Hepatocyte (in vitro differentiated cells): ENCODE data around the gene KCNQ1. TPM values are rescaled to one million over a fixed set of nuclear protein-coding genes. Genes with fewer than 3 reads are reported as not detected.
A peak's percentile ranks its signal among the peaks of the same experiment; 100 is the strongest.

Experiments
- DNase-seq: peaks from one replicate; pipeline ENCODE4 v3.0.0-alpha.2; 2016; ENCODE audit warnings: low spot score
- H2AFZ ChIP-seq: fragments of 200-600 bp; sonication (generic); 2 replicates; pipeline ENCODE4 v1.6.0; 2016; ENCODE audit warnings: antibody characterized with exemption, mild to moderate bottlenecking
- H3K27ac ChIP-seq: fragments of 200-600 bp; sonication (generic); 2 replicates; pipeline ENCODE4 v1.5.1; 2016; ENCODE audit warnings: mild to moderate bottlenecking
- H3K27me3 ChIP-seq: fragments of 200-600 bp; sonication (generic); 2 replicates; pipeline ENCODE4 v1.6.1; 2016
- H3K36me3 ChIP-seq: fragments of 200-600 bp; sonication (generic); replicated peaks from 2 replicates; pipeline ENCODE4 v1.5.1; 2016; ENCODE audit warnings: low read depth; ENCODE audit not compliant: insufficient read depth
- H3K4me1 ChIP-seq: fragments of 200-600 bp; sonication (generic); 2 replicates; pipeline ENCODE4 v1.5.1; 2016; ENCODE audit warnings: mild to moderate bottlenecking, moderate library complexity; ENCODE audit not compliant: insufficient read depth
- H3K4me2 ChIP-seq: fragments of 200-600 bp; sonication (generic); 2 replicates; pipeline ENCODE4 v1.6.0; 2016
- H3K4me3 ChIP-seq: fragments of 200-600 bp; sonication (generic); 2 replicates; pipeline ENCODE4 v1.5.1; 2016; ENCODE audit warnings: mild to moderate bottlenecking
- H3K79me2 ChIP-seq: fragments of 200-600 bp; sonication (generic); 2 replicates; pipeline ENCODE4 v1.6.0; 2017; ENCODE audit warnings: mild to moderate bottlenecking
- H3K9me2 ChIP-seq: fragments of 200-600 bp; sonication (generic); replicated peaks from 2 replicates; pipeline ENCODE4 v1.6.0; 2017; ENCODE audit warnings: mild to moderate bottlenecking; ENCODE audit not compliant: insufficient read depth
- H3K9me3 ChIP-seq: fragments of 200-600 bp; sonication (generic); 2 replicates; pipeline ENCODE4 v1.5.1; 2016; ENCODE audit warnings: low read depth, mild to moderate bottlenecking
- H4K20me1 ChIP-seq: fragments of 200-600 bp; sonication (generic); 2 replicates; pipeline ENCODE4 v1.6.0; 2016; ENCODE audit warnings: mild to moderate bottlenecking; ENCODE audit not compliant: insufficient read depth, poor library complexity, severe bottlenecking
- EZH2 ChIP-seq: fragments of 200-600 bp; sonication (generic); IDR thresholded peaks from 2 replicates; pipeline ENCODE4 v1.6.1; 2016; ENCODE audit warnings: antibody characterized with exemption, mild to moderate bottlenecking, borderline replicate concordance
- EZH2phosphoT487 ChIP-seq: fragments of 200-600 bp; sonication (generic); IDR thresholded peaks from one replicate; pipeline ENCODE4 v1.6.1; 2018; ENCODE audit warnings: antibody characterized with exemption, mild to moderate bottlenecking, low read depth, moderate library complexity; ENCODE audit not compliant: unreplicated experiment, severe bottlenecking
- WGBS: methylation state at CpG from one replicate; pipeline ENCODE4 v1.1.6; 2016; ENCODE audit warnings: low lambda C conversion rate; ENCODE audit errors: missing lambda C conversion rate; 5-methylcytosine and 5-hydroxymethylcytosine counted together
- polyA plus RNA-seq: library from polyadenylated mRNA; unstranded; fragments of >200 nt; fragmentation: Nextera tagmentation; extraction: Ambion mirVana; gene quantifications from 2 replicates; pipeline ENCODE4 v1.2.1, GENCODE V29; 2016
- total RNA-seq: library from RNA; depleted of rRNA; stranded (reverse); fragments of >200 nt; gene quantifications from 2 replicates; pipeline ENCODE4 v1.2.3, GENCODE V29; 2014
- TF ChIP-seq, protein P1 (sequence below): fragments of 200-600 bp; sonication (generic); IDR thresholded peaks from 2 replicates; pipeline ENCODE4 v1.5.1; 2016; ENCODE audit warnings: antibody characterized with exemption, mild to moderate bottlenecking; ENCODE audit not compliant: poor library complexity

Gene KCNQ1
- total and polyA plus RNA-seq, 2 experiments from 2014 or later, result 1.8 to 6.4 TPM

- TF ChIP-seq EZH2 (no peak), EZH2phosphoT487 (no peak)
- TF ChIP-seq, protein P1, sequence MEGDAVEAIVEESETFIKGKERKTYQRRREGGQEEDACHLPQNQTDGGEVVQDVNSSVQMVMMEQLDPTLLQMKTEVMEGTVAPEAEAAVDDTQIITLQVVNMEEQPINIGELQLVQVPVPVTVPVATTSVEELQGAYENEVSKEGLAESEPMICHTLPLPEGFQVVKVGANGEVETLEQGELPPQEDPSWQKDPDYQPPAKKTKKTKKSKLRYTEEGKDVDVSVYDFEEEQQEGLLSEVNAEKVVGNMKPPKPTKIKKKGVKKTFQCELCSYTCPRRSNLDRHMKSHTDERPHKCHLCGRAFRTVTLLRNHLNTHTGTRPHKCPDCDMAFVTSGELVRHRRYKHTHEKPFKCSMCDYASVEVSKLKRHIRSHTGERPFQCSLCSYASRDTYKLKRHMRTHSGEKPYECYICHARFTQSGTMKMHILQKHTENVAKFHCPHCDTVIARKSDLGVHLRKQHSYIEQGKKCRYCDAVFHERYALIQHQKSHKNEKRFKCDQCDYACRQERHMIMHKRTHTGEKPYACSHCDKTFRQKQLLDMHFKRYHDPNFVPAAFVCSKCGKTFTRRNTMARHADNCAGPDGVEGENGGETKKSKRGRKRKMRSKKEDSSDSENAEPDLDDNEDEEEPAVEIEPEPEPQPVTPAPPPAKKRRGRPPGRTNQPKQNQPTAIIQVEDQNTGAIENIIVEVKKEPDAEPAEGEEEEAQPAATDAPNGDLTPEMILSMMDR, result no peak
- no peak for DNase-seq
- H2AFZ ChIP-seq, result no peak overlapping the region
- 99% methylated on average over 2 of the region's 2 CpGs for WGBS
- H3K4me3 ChIP-seq, result no peak overlapping the region
- peaks cover 59% of the 10 kb centered on the region for H3K9me3 ChIP-seq
- H3K27ac ChIP-seq, result no peak overlapping the region
- no peak overlapping the region for H3K4me2 ChIP-seq
- H3K36me3 ChIP-seq, result no peaks in the 10 kb centered on the region
- H4K20me1 ChIP-seq, result no peaks in the 10 kb centered on the region
- no peaks in the 10 kb centered on the region for H3K27me3 ChIP-seq
- H3K79me2 ChIP-seq, result no peaks in the 10 kb centered on the region
- no peaks in the 10 kb centered on the region for H3K4me1 ChIP-seq
- no peaks in the 10 kb centered on the region for H3K9me2 ChIP-seq
Measured at GRCh38 chr11:2650343-2650867, 205.6 kb downstream of the KCNQ1 start.

DNA sequence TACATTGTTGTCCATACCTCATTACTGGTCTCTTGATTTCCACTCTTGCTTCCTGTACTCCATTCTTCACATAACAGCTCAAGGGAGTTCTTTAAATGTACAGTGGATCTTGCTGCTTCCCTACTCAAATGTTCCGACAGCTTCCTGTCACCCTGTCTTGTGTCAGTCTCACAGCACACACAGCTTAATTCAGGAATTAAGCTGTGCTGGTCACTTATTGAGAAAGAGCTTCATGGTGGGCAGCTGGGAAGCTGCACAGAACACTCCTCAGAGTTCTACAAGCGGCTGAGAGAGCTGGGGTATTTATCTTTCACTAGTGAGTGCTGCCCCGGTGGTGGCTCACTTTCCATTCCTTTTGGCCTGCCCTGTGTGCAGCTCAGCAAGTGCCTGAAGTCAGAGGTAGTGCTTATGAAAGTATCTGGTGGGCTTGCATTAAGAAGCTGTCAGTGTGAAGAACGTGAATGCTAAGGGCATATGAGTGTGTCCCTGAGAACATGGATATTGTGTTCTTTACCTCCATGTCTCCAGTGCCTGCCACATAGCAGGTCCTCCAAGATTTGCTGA is 206.3 kb downstream of the KCNQ1 start:
- H2AFZ ChIP-seq, result no peak overlapping the region
- H3K36me3 ChIP-seq, result no peaks in the 10 kb centered on the region
- H3K9me2 ChIP-seq, result no peaks in the 10 kb centered on the region
- H3K79me2 ChIP-seq, result no peaks in the 10 kb centered on the region
- H3K27ac ChIP-seq, result peak overlapping the region; percentile 30
- peaks cover 58% of the 10 kb centered on the region for H3K9me3 ChIP-seq
- TF ChIP-seq, protein P1, result no peak
- no peak for TF ChIP-seq EZH2
- TF ChIP-seq EZH2phosphoT487, result no peak
- no peak overlapping the region for H3K4me2 ChIP-seq
- no peak for DNase-seq
- H4K20me1 ChIP-seq, result no peaks in the 10 kb centered on the region
- H3K4me3 ChIP-seq, result no peak overlapping the region
- 85% methylated on average over 4 of the region's 4 CpGs for WGBS
- no peaks in the 10 kb centered on the region for H3K27me3 ChIP-seq
- H3K4me1 ChIP-seq, result no peaks in the 10 kb centered on the region

DNA sequence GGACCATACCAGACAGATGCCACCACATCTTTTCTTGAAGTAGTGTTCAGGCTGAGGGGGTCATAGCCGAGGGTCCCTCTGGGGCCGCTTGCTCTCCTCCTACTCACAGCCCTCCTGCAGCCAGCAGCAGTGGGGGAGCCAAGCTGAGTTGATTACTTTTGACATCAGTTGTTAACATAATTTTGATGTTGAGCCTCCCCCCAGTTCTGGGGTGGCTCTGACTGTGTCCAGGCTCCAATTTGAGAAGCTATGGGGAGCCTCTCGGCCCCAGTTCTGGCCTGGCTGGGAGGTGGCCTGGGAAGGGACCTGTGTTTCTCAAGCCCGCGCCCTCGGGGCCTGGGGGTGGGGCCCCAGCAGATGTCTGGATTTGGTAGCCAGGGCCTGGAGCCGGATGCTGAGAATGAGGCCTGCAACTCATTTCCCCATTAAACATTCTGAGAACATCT is 207.0 kb downstream of the KCNQ1 start:
- Histone ChIP-seq H3K9me3 (peaks cover 51% of the 10 kb centered on the region), H4K20me1 (no peaks in the 10 kb centered on the region), H2AFZ (no peak overlapping the region), H3K9me2 (no peaks in the 10 kb centered on the region), H3K4me2 (no peak overlapping the region), H3K27me3 (no peaks in the 10 kb centered on the region), H3K79me2 (no peaks in the 10 kb centered on the region), H3K4me1 (no peaks in the 10 kb centered on the region), H3K4me3 (no peak overlapping the region), H3K36me3 (no peaks in the 10 kb centered on the region), H3K27ac (peak overlapping the region; percentile 30)
- 80% methylated on average over 7 of the region's 7 CpGs for WGBS
- no peak for DNase-seq
- TF ChIP-seq, protein P1, result no peak
- no peak for TF ChIP-seq EZH2phosphoT487
- TF ChIP-seq EZH2, result no peak
